Endothelial cell of umbilical vein (primary cell): ENCODE data around the gene AHNAK2. TPM values are rescaled to one million over a fixed set of nuclear protein-coding genes. Genes with fewer than 3 reads are reported as not detected.

Source experiments
- BruUV-seq: library from RNA; stranded (reverse); fragments of 400-500 nt; replicated peaks from 2 replicates; lab custom pipeline; 2021; lab: Mats Ljungman, UMichigan
- CTCF ChIA-PET: fragments of 300-600, 350-600 bp; sonication (Branson Sonifier 250); formaldehyde crosslinking; loops from one replicate; lab custom pipeline; 2021; ENCODE audit warnings: antibody characterized with exemption, inconsistent platforms; lab: Charles Lee
- POLR2A ChIA-PET: fragments of 300-600, 350-600 bp; sonication (Branson Sonifier 250); formaldehyde crosslinking; loops from one replicate; lab custom pipeline; 2021; ENCODE audit warnings: antibody characterized with exemption, inconsistent platforms; lab: Charles Lee
- DNase-seq: peaks from one replicate; pipeline ENCODE4 v3.0.0-alpha.2; 2011; ENCODE audit warnings: low read depth, low spot score
- FAIRE-seq: peaks from 2 replicates; lab custom pipeline; 2011; peaks lifted over from hg19 to GRCh38; lab: Jason Lieb, UNC
- H2AFZ ChIP-seq: 2 replicates; pipeline ENCODE4 v1.6.0; 2012; ENCODE audit warnings: low read depth, low read length, control low read depth, inconsistent platforms
- H3K27ac ChIP-seq: 2 replicates; pipeline ENCODE4 v1.5.1; 2011; ENCODE audit warnings: low read depth, mild to moderate bottlenecking, control low read depth, low read length, moderate library complexity; ENCODE audit not compliant: insufficient read depth
- H3K27me3 ChIP-seq, 2 experiments: 2 replicates each; pipeline versions ENCODE4 v1.6.0 to v1.6.1; 2011; ENCODE audit warnings: low read length in 2 of 2, mixed read lengths in 1 of 2; ENCODE audit not compliant: control insufficient read depth in 2 of 2, insufficient read depth in 2 of 2
- H3K36me3 ChIP-seq, 2 experiments: 2 replicates in 1 of 2; 3 replicates in 1 of 2; pipeline ENCODE4 v1.5.1; 2011; ENCODE audit warnings: low read length in 2 of 2, mild to moderate bottlenecking in 1 of 2, moderate library complexity in 1 of 2; ENCODE audit not compliant: control insufficient read depth in 2 of 2, insufficient read depth in 2 of 2; ENCODE audit errors: extremely low read depth in 1 of 2
- H3K4me1 ChIP-seq: 3 replicates; pipeline ENCODE4 v1.5.1; 2011; ENCODE audit warnings: mild to moderate bottlenecking, low read length; ENCODE audit not compliant: control insufficient read depth, insufficient read depth; ENCODE audit errors: extremely low read depth
- H3K4me2 ChIP-seq: 2 replicates; pipeline ENCODE4 v1.6.1; 2011; ENCODE audit warnings: low read length, control low read depth, mixed read lengths; ENCODE audit not compliant: insufficient read depth
- H3K4me3 ChIP-seq, 3 experiments: fragments of 200-600 bp in 1 of 3; sonication (generic), shearing (Covaris generic) in 1 of 3; replicated peaks in 1 of 3; 2 replicates each; pipeline ENCODE4 v1.5.1; 2011 to 2016; ENCODE audit warnings: control low read depth in 3 of 3, low read length in 3 of 3, mild to moderate bottlenecking in 2 of 3, inconsistent platforms in 1 of 3, low read depth in 1 of 3, moderate library complexity in 1 of 3; ENCODE audit not compliant: insufficient read depth in 1 of 3
- H3K79me2 ChIP-seq: 2 replicates; pipeline ENCODE4 v1.6.0; 2012; ENCODE audit warnings: low read length, inconsistent platforms; ENCODE audit not compliant: control insufficient read depth, insufficient read depth
- H3K9ac ChIP-seq: replicated peaks from 2 replicates; pipeline ENCODE3; 2011; ENCODE audit warnings: low read length, control low read depth; ENCODE audit not compliant: insufficient read depth; ENCODE audit errors: extremely low read depth
- H3K9me1 ChIP-seq: replicated peaks from 3 replicates; pipeline ENCODE4 v1.6.0; 2011; ENCODE audit warnings: mild to moderate bottlenecking, low read length; ENCODE audit not compliant: control insufficient read depth, insufficient read depth; ENCODE audit errors: extremely low read depth
- H3K9me3 ChIP-seq: replicated peaks from 2 replicates; pipeline ENCODE4 v1.5.1; 2012; ENCODE audit warnings: low read length, inconsistent platforms; ENCODE audit not compliant: control insufficient read depth, insufficient read depth
- H4K20me1 ChIP-seq: replicated peaks from 2 replicates; pipeline ENCODE3; 2011; ENCODE audit warnings: mild to moderate bottlenecking, low read length; ENCODE audit not compliant: control insufficient read depth, insufficient read depth; ENCODE audit errors: extremely low read depth
- CTCF ChIP-seq, 2 donors: IDR thresholded peaks; 1 replicate in 1 of 2; 2 replicates in 1 of 2; pipeline ENCODE4 v1.5.1; 2011; ENCODE audit warnings: low read length in 2 of 2, mild to moderate bottlenecking in 2 of 2, moderate library complexity in 2 of 2, control low read depth in 1 of 2, inconsistent platforms in 1 of 2, low read depth in 1 of 2; ENCODE audit not compliant: insufficient read depth in 1 of 2; ENCODE audit errors: extremely low read depth in 1 of 2
- FOS ChIP-seq: IDR thresholded peaks from 2 replicates; pipeline ENCODE4 v1.6.1; 2011; ENCODE audit warnings: mild to moderate bottlenecking, low read length, moderate library complexity, borderline replicate concordance; ENCODE audit not compliant: insufficient read depth
- GATA2 ChIP-seq: IDR thresholded peaks from 2 replicates; pipeline ENCODE4 v1.7.0; 2011; ENCODE audit warnings: low read depth, mild to moderate bottlenecking, moderate library complexity, mixed read lengths, low read length; ENCODE audit not compliant: insufficient read length, insufficient read depth
- JUN ChIP-seq: IDR thresholded peaks from 2 replicates; pipeline ENCODE4 v1.6.1; 2011; ENCODE audit warnings: borderline replicate concordance, low read depth; ENCODE audit not compliant: insufficient read length, insufficient read depth
- MAX ChIP-seq: IDR thresholded peaks from 2 replicates; pipeline ENCODE4 v1.6.1; 2011; ENCODE audit not compliant: insufficient read depth, insufficient read length
- POLR2A ChIP-seq: IDR thresholded peaks from 2 replicates; pipeline ENCODE4 v1.6.1; 2012; ENCODE audit warnings: low read depth, mild to moderate bottlenecking, control low read depth, low read length
- dilution Hi-C: fragments of 300-500 bp; cut with MboI; formaldehyde crosslinking; loops from one replicate; pipeline ENCODE4 v1.15.0; 2019; ENCODE audit warnings: low sequenced_read_pairs; ENCODE audit not compliant: extremely low pct_ligation_motif_present
- intact Hi-C: fragments of 100-400 bp; cut with micrococcal nuclease; formaldehyde crosslinking; loops from one replicate; pipeline ENCODE4 v1.10.0; 2022
- polyA plus RNA-seq, 4 experiments: library from polyadenylated mRNA; depleted of rRNA in 3 of 4; stranded (reverse) in 3 of 4; unstranded in 1 of 4; fragments of >200 nt; gene quantifications; 2 replicates each; pipeline versions ENCODE4 v1.2.1 to v1.2.3, GENCODE V29; 2011 to 2012; ENCODE audit warnings: missing spikeins in 1 of 4
- total RNA-seq: library from RNA; stranded (reverse); gene quantifications from 2 replicates; pipeline ENCODE4 v1.2.3, GENCODE V29; 2021

Gene AHNAK2
- total and polyA plus RNA-seq, 2 donors (not counting 3 experiments of a cell fraction or from before 2014, with no cell fraction given) = 17.7 to 68.7 TPM

- CTCF ChIA-PET = no interaction called here
- POLR2A ChIA-PET = no interaction called here
- H3K4me1 ChIP-seq = peaks cover 6% of the 10 kb centered on the region
- no peaks in the 10 kb centered on the region for H3K36me3 ChIP-seq
- intact Hi-C loops = no loop called here
- H3K4me2 ChIP-seq = no peak overlapping the region
- H3K9ac ChIP-seq = no peak overlapping the region
- DNase-seq = no peak
- peaks cover 0 to 6% of the 10 kb centered on the region in 2 experiments for H3K27me3 ChIP-seq
- no peak overlapping the region for H3K4me3 ChIP-seq
- FAIRE-seq = no peak
- no peaks in the 10 kb centered on the region for H3K9me1 ChIP-seq
- no peak overlapping the region for H3K27ac ChIP-seq
- no peak overlapping the region for H2AFZ ChIP-seq
- no peaks in the 10 kb centered on the region for H3K9me3 ChIP-seq
- dilution Hi-C loops = no loop called here
- no peaks in the 10 kb centered on the region for H3K79me2 ChIP-seq
- no TSS peak for BruUV-seq
- TF ChIP-seq CTCF (IDR thresholded peaks at IDR 0.05; ENCODE audit: extremely low read depth in 1 of 2, insufficient read depth in 1 of 2, low read depth in 1 of 2, low read length in 2 of 2) (no peak), FOS (no peak), POLR2A (no peak), MAX (no peak), GATA2 (no peak), JUN (no peak)
- H4K20me1 ChIP-seq = no peaks in the 10 kb centered on the region
Measured at GRCh38 chr14:104928391-104929133, 49.6 kb downstream of the AHNAK2 start.
